Stimulated activated naive CD8-positive, alpha-beta T cell treated with anti-CD3 and anti-CD28 coated beads, Interleukin-15, amount 100 ng/mL, for 72 hours (primary cell): Measurements from ENCODE around the gene SSTR5.

Experiments
- ATAC-seq: fragments of 150-1000 bp; cut with Tn5 transposase; 2 replicates; pipeline ENCODE4 v1.10.0; 2021; ENCODE audit warnings: mild to moderate bottlenecking, moderate library complexity
- DNase-seq, 2 donors: peaks; one replicate each; pipeline ENCODE4 v3.0.0; 2021 to 2022
- H3K27ac Mint-ChIP-seq, 2 donors: one replicate each; pipeline ENCODE4 v1.8.0; 2022; ENCODE audit warnings: mild to moderate bottlenecking in 2 of 2, mixed read lengths in 2 of 2, moderate library complexity in 2 of 2
- H3K27me3 Mint-ChIP-seq: one replicate; pipeline ENCODE4 v1.8.0; 2022; ENCODE audit warnings: mixed read lengths
- H3K4me1 Mint-ChIP-seq: one replicate; pipeline ENCODE4 v1.8.0; 2022; ENCODE audit warnings: mild to moderate bottlenecking, mixed read lengths
- H3K4me3 Mint-ChIP-seq, 2 donors: one replicate each; pipeline ENCODE4 v1.8.0; 2022; ENCODE audit warnings: mild to moderate bottlenecking in 2 of 2, mixed read lengths in 2 of 2, moderate library complexity in 1 of 2
- H3K9me3 Mint-ChIP-seq, 2 donors: one replicate each; pipeline ENCODE4 v1.8.0; 2022; ENCODE audit warnings: mixed read lengths in 2 of 2

The SSTR5 gene

GRCh38 chr16:1123525-1124230 is 51.1 kb downstream of the SSTR5 start:
- DNase-seq (no peak), ATAC-seq (no peak)
- Mint-ChIP-seq H3K27ac (no peak overlapping the region), H3K27me3 (no peaks in the 10 kb centered on the region), H3K9me3 (no peaks in the 10 kb centered on the region), H3K4me3 (no peak overlapping the region), H3K4me1 (no peaks in the 10 kb centered on the region)

DNA sequence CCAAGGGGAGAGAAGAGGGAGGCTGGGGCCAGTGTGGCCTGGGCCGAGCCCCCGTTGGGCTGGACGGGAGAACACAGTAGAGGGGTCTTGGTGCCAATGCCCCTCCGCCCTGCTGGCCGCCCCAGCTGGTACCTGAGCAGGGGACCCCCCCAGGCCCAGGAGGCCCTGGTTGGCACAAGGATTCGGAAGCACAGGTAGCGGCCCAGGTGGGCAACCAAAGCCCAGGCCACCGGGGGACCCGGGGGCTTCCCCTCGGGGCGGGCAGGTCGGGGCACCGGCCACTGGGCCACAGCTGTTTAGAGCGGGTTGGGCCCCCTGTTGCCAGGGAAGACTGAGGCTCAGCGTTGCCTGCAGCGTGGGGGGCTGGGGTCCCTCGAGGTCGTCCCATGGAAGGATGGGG is 51.7 kb downstream of the SSTR5 start:
- Mint-ChIP-seq H3K4me3 (no peak overlapping the region), H3K9me3 (no peaks in the 10 kb centered on the region)
- no peak for DNase-seq

DNA sequence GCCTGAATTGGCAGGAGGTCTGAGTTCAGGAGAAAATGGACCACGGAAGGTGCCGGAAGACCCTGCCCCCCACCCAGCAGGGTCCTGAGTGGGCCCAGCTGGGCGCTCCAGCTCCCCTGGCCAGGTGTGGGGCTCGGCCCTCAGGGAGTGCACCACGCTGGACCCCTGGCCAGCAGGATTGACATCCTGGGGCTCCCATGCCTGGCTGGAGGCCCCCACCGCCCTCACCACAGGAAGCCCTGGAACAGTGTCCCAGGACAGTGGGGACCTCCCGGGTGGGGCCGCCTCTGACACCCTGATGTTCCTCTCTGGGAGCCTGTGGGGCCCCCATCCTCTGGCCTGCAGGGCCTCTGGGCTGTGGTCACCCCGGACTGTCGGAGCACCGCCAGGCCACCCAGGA is 52.2 kb downstream of the SSTR5 start:
- H3K4me1 Mint-ChIP-seq, result no peaks in the 10 kb centered on the region

More for the DNA sequence above, 51.7 kb downstream of the SSTR5 start:
- Mint-ChIP-seq H3K27me3 (no peaks in the 10 kb centered on the region), H3K27ac (no peak overlapping the region), H3K4me1 (no peaks in the 10 kb centered on the region)
- no peak for ATAC-seq

GRCh38 chr16:1125471-1125870 is 52.9 kb downstream of the SSTR5 start:
- peak; percentile 41 for ATAC-seq
- Mint-ChIP-seq H3K9me3 (no peaks in the 10 kb centered on the region), H3K27me3 (no peaks in the 10 kb centered on the region), H3K4me3 (no peak overlapping the region), H3K27ac (no peak overlapping the region), H3K4me1 (no peaks in the 10 kb centered on the region)
- no peak for DNase-seq

More for the DNA sequence above, 52.2 kb downstream of the SSTR5 start:
- ATAC-seq (no peak), DNase-seq (no peak)
- Mint-ChIP-seq H3K9me3 (no peaks in the 10 kb centered on the region), H3K4me3 (no peak overlapping the region), H3K27me3 (no peaks in the 10 kb centered on the region), H3K27ac (no peak overlapping the region)

DNA sequence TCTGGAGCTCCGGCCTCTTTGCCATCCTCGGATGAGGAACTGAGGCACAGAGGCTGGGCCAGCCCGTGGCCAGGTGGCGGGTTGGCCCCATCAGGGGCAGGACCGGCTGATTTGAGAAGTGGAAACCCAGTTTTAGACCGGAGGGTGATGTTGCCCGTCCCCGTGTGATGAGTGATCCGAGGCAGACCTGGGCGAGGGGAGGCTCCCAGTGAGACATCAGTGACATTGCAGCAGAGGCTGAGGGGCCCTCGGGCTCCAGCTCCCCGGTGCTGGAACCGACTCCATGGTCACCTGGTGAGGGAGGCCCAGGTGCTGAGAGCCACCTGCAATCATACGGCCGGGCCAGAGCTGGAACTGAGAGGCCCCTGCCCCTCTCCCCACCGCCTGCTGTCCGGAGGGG is 53.5 kb downstream of the SSTR5 start:
- H3K4me1 Mint-ChIP-seq, result no peaks in the 10 kb centered on the region
- no peak overlapping the region for H3K4me3 Mint-ChIP-seq
- H3K9me3 Mint-ChIP-seq, result no peaks in the 10 kb centered on the region
- ATAC-seq (no peak), DNase-seq (no peak)
- H3K27ac Mint-ChIP-seq, result no peak overlapping the region
- H3K27me3 Mint-ChIP-seq, result no peaks in the 10 kb centered on the region

- no peak for DNase-seq
- Mint-ChIP-seq H3K27ac (no peak overlapping the region), H3K9me3 (no peaks in the 10 kb centered on the region), H3K4me1 (no peaks in the 10 kb centered on the region), H3K4me3 (no peak overlapping the region), H3K27me3 (no peaks in the 10 kb centered on the region)
- ATAC-seq, result no peak
These were observed 54.0 kb downstream of the SSTR5 start for GRCh38 chr16:1126586-1126985.

- Mint-ChIP-seq H3K9me3 (no peaks in the 10 kb centered on the region), H3K27me3 (no peaks in the 10 kb centered on the region), H3K27ac (no peak overlapping the region), H3K4me3 (no peak overlapping the region), H3K4me1 (no peaks in the 10 kb centered on the region)
- DNase-seq (no peak), ATAC-seq (no peak)
These were observed 54.6 kb downstream of the SSTR5 start for GRCh38 chr16:1127101-1127500.

- Mint-ChIP-seq H3K4me1 (no peaks in the 10 kb centered on the region), H3K4me3 (no peak overlapping the region), H3K9me3 (no peaks in the 10 kb centered on the region), H3K27me3 (no peaks in the 10 kb centered on the region), H3K27ac (peak overlapping the region in 1 of 2 donors; percentile 54)
- DNase-seq (no peak), ATAC-seq (no peak)
These were observed 55.6 kb downstream of the SSTR5 start for GRCh38 chr16:1127971-1128715.

DNA sequence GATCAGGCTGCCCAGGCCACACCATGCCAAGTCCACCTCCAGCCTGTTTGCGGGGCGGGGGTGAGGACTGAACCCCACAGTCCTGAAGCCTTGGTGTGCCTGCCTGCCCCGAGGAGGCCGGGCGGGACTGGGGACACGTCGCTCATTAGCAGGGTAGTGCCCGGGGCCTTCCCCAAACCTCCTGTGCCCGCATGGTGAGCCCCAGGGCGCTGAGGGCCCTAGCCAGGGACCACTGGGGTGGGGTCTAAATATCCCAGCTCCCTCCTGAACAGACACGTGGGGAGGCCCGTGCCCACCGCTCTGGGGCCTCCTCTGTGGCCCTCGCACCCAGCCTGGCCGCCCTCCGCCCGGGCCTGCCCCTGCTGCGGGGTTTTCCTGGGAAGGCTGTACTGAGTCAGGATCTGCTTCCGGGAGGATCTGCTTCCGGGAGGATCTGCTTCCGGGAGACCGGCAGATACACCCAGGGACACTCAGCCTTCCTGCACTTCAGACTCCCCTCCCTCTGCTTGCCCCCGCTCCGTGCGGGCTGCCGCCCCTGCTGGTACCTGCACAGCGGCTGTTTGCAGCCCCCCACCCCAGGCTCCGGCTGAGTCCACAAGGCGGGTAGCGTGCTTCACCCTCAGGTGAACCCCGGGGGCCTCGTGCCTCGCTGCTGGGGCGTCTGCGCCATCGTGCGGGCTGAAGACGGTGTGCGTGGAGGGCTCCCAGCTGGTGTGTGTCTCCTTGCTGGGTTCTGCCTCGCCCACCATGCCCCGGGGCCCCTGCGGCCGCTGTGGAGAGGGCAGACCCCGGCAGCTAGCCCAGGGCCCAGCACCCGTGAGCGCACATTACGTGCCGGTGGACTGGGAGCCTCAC is 56.8 kb downstream of the SSTR5 start:
- no peaks in the 10 kb centered on the region for H3K27me3 Mint-ChIP-seq
- no peak overlapping the region for H3K4me3 Mint-ChIP-seq
- no peaks in the 10 kb centered on the region for H3K9me3 Mint-ChIP-seq
- no peak for ATAC-seq
- DNase-seq, result no peak
- H3K4me1 Mint-ChIP-seq, result no peaks in the 10 kb centered on the region
- H3K27ac Mint-ChIP-seq, result no peak overlapping the region

- no peaks in the 10 kb centered on the region for H3K9me3 Mint-ChIP-seq
- H3K27me3 Mint-ChIP-seq, result no peaks in the 10 kb centered on the region
- no peak overlapping the region for H3K4me3 Mint-ChIP-seq
- ATAC-seq, result no peak
- H3K4me1 Mint-ChIP-seq, result no peaks in the 10 kb centered on the region
- no peak for DNase-seq
- H3K27ac Mint-ChIP-seq, result no peak overlapping the region
These were observed 57.8 kb downstream of the SSTR5 start for GRCh38 chr16:1130382-1130781.
